Fibroblast of lung (primary cell): ENCODE measurements around the gene CCDC60.

Experiments
- EZH2 ChIP-seq: IDR thresholded peaks from 2 replicates; pipeline ENCODE4 v1.5.1; 2012; ENCODE audit warnings: low read length, control low read depth, mild to moderate bottlenecking; ENCODE audit errors: missing control alignments
- TF ChIP-seq, protein P1 (sequence below), 2 donors: IDR thresholded peaks in 1 of 2; conservative IDR thresholded peaks in 1 of 2; 1 replicate in 1 of 2; 2 replicates in 1 of 2; pipeline ENCODE4 v1.5.1; 2011 to 2012; ENCODE audit warnings: low read length in 2 of 2, control low read depth in 1 of 2, inconsistent platforms in 1 of 2, low read depth in 1 of 2, mild to moderate bottlenecking in 1 of 2

DNA sequence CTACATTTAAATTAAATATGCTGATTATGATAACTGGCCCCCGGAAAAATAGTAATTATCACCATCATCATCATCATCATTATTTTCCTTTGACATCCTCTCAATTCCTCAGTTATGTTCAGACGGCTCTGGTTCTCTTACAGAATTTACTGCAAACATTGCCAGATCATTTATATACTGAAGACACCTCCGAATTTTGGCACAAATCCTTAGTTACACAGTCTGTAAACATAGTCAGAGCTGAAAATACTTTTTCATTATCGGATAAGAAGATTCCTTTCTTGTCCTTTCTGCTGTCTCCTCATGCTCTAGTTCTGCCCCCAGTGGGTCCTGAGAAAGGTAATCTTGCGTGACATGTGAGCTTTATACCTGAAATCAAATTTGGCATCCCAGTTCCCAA is 40.3 kb upstream of the CCDC60 start:
- TF ChIP-seq, protein P1, sequence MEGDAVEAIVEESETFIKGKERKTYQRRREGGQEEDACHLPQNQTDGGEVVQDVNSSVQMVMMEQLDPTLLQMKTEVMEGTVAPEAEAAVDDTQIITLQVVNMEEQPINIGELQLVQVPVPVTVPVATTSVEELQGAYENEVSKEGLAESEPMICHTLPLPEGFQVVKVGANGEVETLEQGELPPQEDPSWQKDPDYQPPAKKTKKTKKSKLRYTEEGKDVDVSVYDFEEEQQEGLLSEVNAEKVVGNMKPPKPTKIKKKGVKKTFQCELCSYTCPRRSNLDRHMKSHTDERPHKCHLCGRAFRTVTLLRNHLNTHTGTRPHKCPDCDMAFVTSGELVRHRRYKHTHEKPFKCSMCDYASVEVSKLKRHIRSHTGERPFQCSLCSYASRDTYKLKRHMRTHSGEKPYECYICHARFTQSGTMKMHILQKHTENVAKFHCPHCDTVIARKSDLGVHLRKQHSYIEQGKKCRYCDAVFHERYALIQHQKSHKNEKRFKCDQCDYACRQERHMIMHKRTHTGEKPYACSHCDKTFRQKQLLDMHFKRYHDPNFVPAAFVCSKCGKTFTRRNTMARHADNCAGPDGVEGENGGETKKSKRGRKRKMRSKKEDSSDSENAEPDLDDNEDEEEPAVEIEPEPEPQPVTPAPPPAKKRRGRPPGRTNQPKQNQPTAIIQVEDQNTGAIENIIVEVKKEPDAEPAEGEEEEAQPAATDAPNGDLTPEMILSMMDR (conservative IDR thresholded peaks at IDR 0.05 in 1 of 2, IDR thresholded peaks at IDR 0.05 in 1 of 2; ENCODE audit: low read depth in 1 of 2, low read length in 2 of 2): no peak
- no peak for TF ChIP-seq EZH2
